Hepatocyte (in vitro differentiated cells): ENCODE measurements around the gene EFHD1. TPM values are rescaled to one million over a fixed set of nuclear protein-coding genes. Genes with fewer than 3 reads are reported as not detected.
"Not testable (repeated sequence)": the region's sequence is repeated elsewhere in the genome, so short reads cannot be mapped to it uniquely, and the experiment has no call there.

Experiments used
- DNase-seq: peaks from one replicate; pipeline ENCODE4 v3.0.0-alpha.2; 2016; ENCODE audit warnings: low spot score
- H2AFZ ChIP-seq: fragments of 200-600 bp; sonication (generic); 2 replicates; pipeline ENCODE4 v1.6.0; 2016; ENCODE audit warnings: antibody characterized with exemption, mild to moderate bottlenecking
- H3K27ac ChIP-seq: fragments of 200-600 bp; sonication (generic); 2 replicates; pipeline ENCODE4 v1.5.1; 2016; ENCODE audit warnings: mild to moderate bottlenecking
- H3K27me3 ChIP-seq: fragments of 200-600 bp; sonication (generic); 2 replicates; pipeline ENCODE4 v1.6.1; 2016
- H3K36me3 ChIP-seq: fragments of 200-600 bp; sonication (generic); replicated peaks from 2 replicates; pipeline ENCODE4 v1.5.1; 2016; ENCODE audit warnings: low read depth; ENCODE audit not compliant: insufficient read depth
- H3K4me1 ChIP-seq: fragments of 200-600 bp; sonication (generic); 2 replicates; pipeline ENCODE4 v1.5.1; 2016; ENCODE audit warnings: mild to moderate bottlenecking, moderate library complexity; ENCODE audit not compliant: insufficient read depth
- H3K4me2 ChIP-seq: fragments of 200-600 bp; sonication (generic); 2 replicates; pipeline ENCODE4 v1.6.0; 2016
- H3K4me3 ChIP-seq: fragments of 200-600 bp; sonication (generic); 2 replicates; pipeline ENCODE4 v1.5.1; 2016; ENCODE audit warnings: mild to moderate bottlenecking
- H3K79me2 ChIP-seq: fragments of 200-600 bp; sonication (generic); 2 replicates; pipeline ENCODE4 v1.6.0; 2017; ENCODE audit warnings: mild to moderate bottlenecking
- H3K9me2 ChIP-seq: fragments of 200-600 bp; sonication (generic); replicated peaks from 2 replicates; pipeline ENCODE4 v1.6.0; 2017; ENCODE audit warnings: mild to moderate bottlenecking; ENCODE audit not compliant: insufficient read depth
- H3K9me3 ChIP-seq: fragments of 200-600 bp; sonication (generic); 2 replicates; pipeline ENCODE4 v1.5.1; 2016; ENCODE audit warnings: low read depth, mild to moderate bottlenecking
- H4K20me1 ChIP-seq: fragments of 200-600 bp; sonication (generic); 2 replicates; pipeline ENCODE4 v1.6.0; 2016; ENCODE audit warnings: mild to moderate bottlenecking; ENCODE audit not compliant: insufficient read depth, poor library complexity, severe bottlenecking
- EZH2 ChIP-seq: fragments of 200-600 bp; sonication (generic); IDR thresholded peaks from 2 replicates; pipeline ENCODE4 v1.6.1; 2016; ENCODE audit warnings: antibody characterized with exemption, mild to moderate bottlenecking, borderline replicate concordance
- EZH2phosphoT487 ChIP-seq: fragments of 200-600 bp; sonication (generic); IDR thresholded peaks from one replicate; pipeline ENCODE4 v1.6.1; 2018; ENCODE audit warnings: antibody characterized with exemption, mild to moderate bottlenecking, low read depth, moderate library complexity; ENCODE audit not compliant: unreplicated experiment, severe bottlenecking
- WGBS: methylation state at CpG from one replicate; pipeline ENCODE4 v1.1.6; 2016; ENCODE audit warnings: low lambda C conversion rate; ENCODE audit errors: missing lambda C conversion rate; 5-methylcytosine and 5-hydroxymethylcytosine counted together
- polyA plus RNA-seq: library from polyadenylated mRNA; unstranded; fragments of >200 nt; fragmentation: Nextera tagmentation; extraction: Ambion mirVana; gene quantifications from 2 replicates; pipeline ENCODE4 v1.2.1, GENCODE V29; 2016
- total RNA-seq: library from RNA; depleted of rRNA; stranded (reverse); fragments of >200 nt; gene quantifications from 2 replicates; pipeline ENCODE4 v1.2.3, GENCODE V29; 2014
- TF ChIP-seq, protein P1 (sequence below): fragments of 200-600 bp; sonication (generic); IDR thresholded peaks from 2 replicates; pipeline ENCODE4 v1.5.1; 2016; ENCODE audit warnings: antibody characterized with exemption, mild to moderate bottlenecking; ENCODE audit not compliant: poor library complexity

EFHD1 gene
- total and polyA plus RNA-seq, 2 experiments from 2014 or later: 3.0 to 6.7 TPM

DNA sequence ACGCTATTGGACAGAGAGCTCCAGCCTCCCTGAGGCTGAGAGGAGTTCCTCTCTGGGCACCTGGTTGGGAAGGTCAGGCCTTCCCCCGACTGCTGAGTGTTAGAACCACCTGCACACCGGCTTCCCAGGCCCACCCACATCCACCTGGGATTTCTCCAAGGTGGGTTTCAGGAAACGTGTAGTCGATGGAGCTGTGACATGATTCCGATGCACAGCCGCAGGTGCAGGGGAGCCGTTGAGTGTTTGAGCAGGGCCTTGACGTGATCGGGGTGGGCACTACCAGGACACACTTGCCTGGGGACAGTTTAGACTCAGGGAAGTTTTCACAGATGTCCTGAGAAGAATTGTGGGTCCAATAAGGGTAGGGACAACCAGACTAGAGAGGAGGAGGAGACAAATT lies 42.0 kb downstream of the EFHD1 start:
- no peak for DNase-seq
- no peaks in the 10 kb centered on the region for H4K20me1 ChIP-seq
- H2AFZ ChIP-seq: no peak overlapping the region
- H3K4me3 ChIP-seq: no peak overlapping the region
- H3K9me3 ChIP-seq: no peaks in the 10 kb centered on the region
- H3K36me3 ChIP-seq: no peaks in the 10 kb centered on the region
- TF ChIP-seq EZH2phosphoT487 (no peak), EZH2 (no peak)
- TF ChIP-seq, protein P1, sequence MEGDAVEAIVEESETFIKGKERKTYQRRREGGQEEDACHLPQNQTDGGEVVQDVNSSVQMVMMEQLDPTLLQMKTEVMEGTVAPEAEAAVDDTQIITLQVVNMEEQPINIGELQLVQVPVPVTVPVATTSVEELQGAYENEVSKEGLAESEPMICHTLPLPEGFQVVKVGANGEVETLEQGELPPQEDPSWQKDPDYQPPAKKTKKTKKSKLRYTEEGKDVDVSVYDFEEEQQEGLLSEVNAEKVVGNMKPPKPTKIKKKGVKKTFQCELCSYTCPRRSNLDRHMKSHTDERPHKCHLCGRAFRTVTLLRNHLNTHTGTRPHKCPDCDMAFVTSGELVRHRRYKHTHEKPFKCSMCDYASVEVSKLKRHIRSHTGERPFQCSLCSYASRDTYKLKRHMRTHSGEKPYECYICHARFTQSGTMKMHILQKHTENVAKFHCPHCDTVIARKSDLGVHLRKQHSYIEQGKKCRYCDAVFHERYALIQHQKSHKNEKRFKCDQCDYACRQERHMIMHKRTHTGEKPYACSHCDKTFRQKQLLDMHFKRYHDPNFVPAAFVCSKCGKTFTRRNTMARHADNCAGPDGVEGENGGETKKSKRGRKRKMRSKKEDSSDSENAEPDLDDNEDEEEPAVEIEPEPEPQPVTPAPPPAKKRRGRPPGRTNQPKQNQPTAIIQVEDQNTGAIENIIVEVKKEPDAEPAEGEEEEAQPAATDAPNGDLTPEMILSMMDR: no peak
- H3K4me2 ChIP-seq: no peak overlapping the region
- no peaks in the 10 kb centered on the region for H3K79me2 ChIP-seq
- no peaks in the 10 kb centered on the region for H3K4me1 ChIP-seq
- H3K9me2 ChIP-seq: no peaks in the 10 kb centered on the region
- no peak overlapping the region for H3K27ac ChIP-seq
- 95% methylated on average over 10 of the region's 10 CpGs for WGBS
- H3K27me3 ChIP-seq: no peaks in the 10 kb centered on the region

DNA sequence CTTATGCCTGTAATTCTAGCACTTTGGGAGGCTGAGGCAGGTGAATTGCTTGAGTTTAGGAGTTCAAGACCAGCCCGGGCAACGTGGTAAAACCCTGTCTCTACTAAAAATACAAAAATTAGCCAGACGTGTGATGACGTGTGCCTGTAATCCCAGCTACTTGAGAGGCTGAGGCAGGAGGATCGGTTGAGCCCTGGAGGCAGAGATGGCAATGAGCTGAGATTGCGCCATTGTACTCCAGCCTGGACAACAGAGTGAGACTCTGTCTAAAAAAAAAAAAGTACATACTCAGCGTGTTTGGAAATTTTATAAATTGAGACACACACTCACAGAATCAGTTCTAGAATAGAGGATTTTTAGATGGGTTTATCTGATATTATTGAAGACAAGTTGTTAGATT lies 46.6 kb downstream of the EFHD1 start:
- H4K20me1 ChIP-seq: no peaks in the 10 kb centered on the region
- no peaks in the 10 kb centered on the region for H3K36me3 ChIP-seq
- no peak overlapping the region for H2AFZ ChIP-seq
- no peak overlapping the region for H3K4me2 ChIP-seq
- DNase-seq: no peak
- WGBS: 90% methylated on average over 7 of the region's 7 CpGs
- no peaks in the 10 kb centered on the region for H3K27me3 ChIP-seq
- no peak for TF ChIP-seq EZH2phosphoT487
- TF ChIP-seq, protein P1: no peak
- no peak for TF ChIP-seq EZH2
- no peaks in the 10 kb centered on the region for H3K79me2 ChIP-seq
- H3K9me2 ChIP-seq: no peaks in the 10 kb centered on the region
- H3K27ac ChIP-seq: no peak overlapping the region
- H3K4me3 ChIP-seq: no peak overlapping the region
- no peaks in the 10 kb centered on the region for H3K9me3 ChIP-seq
- H3K4me1 ChIP-seq: no peaks in the 10 kb centered on the region

DNA sequence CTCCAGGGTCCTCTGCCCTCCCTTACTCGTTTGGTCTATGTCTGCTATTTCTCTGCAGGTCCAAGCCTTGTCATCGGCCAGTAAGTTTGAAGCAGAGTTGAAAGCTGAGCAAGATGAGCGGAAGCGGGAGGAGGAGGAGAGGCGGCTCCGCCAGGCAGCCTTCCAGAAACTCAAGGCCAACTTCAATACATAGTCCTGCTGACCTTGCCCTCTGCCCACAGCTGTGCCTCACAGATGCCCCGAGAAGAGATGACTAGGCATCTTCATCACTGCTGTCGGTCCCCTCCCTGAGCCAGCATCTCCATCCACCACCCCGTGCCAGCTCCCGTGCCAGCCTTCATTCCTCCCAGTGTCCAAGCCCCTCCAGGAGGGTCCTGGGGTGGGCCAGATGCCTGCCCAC lies 48.1 kb downstream of the EFHD1 start:
- Histone ChIP-seq H3K79me2 (no peaks in the 10 kb centered on the region), H3K4me1 (no peaks in the 10 kb centered on the region), H3K36me3 (no peaks in the 10 kb centered on the region), H3K9me3 (no peaks in the 10 kb centered on the region), H3K9me2 (no peaks in the 10 kb centered on the region), H4K20me1 (no peaks in the 10 kb centered on the region), H3K27ac (no peak overlapping the region), H2AFZ (no peak overlapping the region), H3K27me3 (no peaks in the 10 kb centered on the region), H3K4me3 (no peak overlapping the region), H3K4me2 (no peak overlapping the region)
- TF ChIP-seq EZH2 (no peak), EZH2phosphoT487 (no peak)
- TF ChIP-seq, protein P1: no peak
- DNase-seq: no peak
- WGBS: 93% methylated on average over 10 of the region's 10 CpGs

DNA sequence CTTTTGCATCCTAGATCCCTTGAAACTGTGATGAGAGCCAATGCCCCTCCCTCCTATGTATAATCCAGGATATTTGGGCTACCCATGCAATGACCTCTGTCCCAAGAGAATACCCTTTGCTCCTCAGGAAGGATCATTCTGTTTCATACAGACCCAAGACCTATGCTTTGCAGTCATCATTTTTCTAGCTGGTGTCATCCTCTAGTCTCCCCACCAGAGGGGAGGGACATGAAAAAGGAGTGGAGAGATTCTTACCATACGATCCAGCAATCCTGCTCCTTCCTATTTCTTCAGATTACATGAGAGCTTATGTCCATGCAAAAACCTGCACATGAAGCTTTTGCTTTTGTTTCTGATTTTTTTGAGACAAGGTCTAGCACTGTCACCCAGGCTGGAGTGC lies 50.0 kb downstream of the EFHD1 start:
- no peak overlapping the region for H2AFZ ChIP-seq
- H3K27me3 ChIP-seq: no peaks in the 10 kb centered on the region
- H3K27ac ChIP-seq: no peak overlapping the region
- no peaks in the 10 kb centered on the region for H3K4me1 ChIP-seq
- H3K4me3 ChIP-seq: no peak overlapping the region
- no peaks in the 10 kb centered on the region for H4K20me1 ChIP-seq
- no peaks in the 10 kb centered on the region for H3K79me2 ChIP-seq
- WGBS: 39% methylated on average over 1 of the region's 1 CpG
- H3K36me3 ChIP-seq: no peaks in the 10 kb centered on the region
- H3K4me2 ChIP-seq: no peak overlapping the region
- no peak for DNase-seq
- TF ChIP-seq EZH2 (no peak), EZH2phosphoT487 (no peak)
- TF ChIP-seq, protein P1: no peak
- no peaks in the 10 kb centered on the region for H3K9me3 ChIP-seq
- no peaks in the 10 kb centered on the region for H3K9me2 ChIP-seq

DNA sequence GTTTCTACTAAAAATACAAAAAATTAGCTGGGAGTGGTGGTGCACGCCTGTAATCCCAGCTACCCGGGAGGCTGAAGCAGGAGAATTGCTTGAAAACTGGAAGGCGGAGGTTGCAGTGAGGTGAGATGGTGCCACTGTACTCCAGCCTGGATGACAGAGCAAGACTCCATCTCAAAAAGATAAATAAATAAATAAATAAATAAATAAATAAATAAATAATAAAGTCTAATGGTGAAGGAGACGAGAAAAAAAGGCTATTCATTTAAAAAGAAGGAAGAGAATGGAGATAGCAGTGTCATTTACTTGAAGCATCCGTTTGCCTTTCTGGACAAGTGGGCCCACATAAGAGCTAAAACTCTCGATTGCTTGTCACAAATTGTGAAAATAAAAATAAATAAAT lies 52.0 kb downstream of the EFHD1 start:
- not testable (repeated sequence) for H3K4me1 ChIP-seq, DNase-seq, H3K4me2 ChIP-seq, H3K9me2 ChIP-seq, H3K9me3 ChIP-seq, H3K79me2 ChIP-seq, H3K27ac ChIP-seq, H4K20me1 ChIP-seq, H3K36me3 ChIP-seq, H3K4me3 ChIP-seq, H3K27me3 ChIP-seq, H2AFZ ChIP-seq
- 97% methylated on average over 6 of the region's 6 CpGs for WGBS
